22Rv1 (cell line): ENCODE results near the gene FAM107B.

Experiments used
- H3K27ac ChIP-seq: fragments of 450-650 bp; 2 replicates; pipeline ENCODE4 v1.5.1; 2017
- CTCF ChIP-seq: fragments of 450-650 bp; IDR thresholded peaks from 2 replicates; pipeline ENCODE4 v1.5.1; 2017; ENCODE audit warnings: mild to moderate bottlenecking
- ZFX ChIP-seq: fragments of 450-650 bp; IDR thresholded peaks from 2 replicates; pipeline ENCODE4 v1.6.1; 2017; ENCODE audit warnings: antibody characterized with exemption, borderline replicate concordance

Gene FAM107B

DNA sequence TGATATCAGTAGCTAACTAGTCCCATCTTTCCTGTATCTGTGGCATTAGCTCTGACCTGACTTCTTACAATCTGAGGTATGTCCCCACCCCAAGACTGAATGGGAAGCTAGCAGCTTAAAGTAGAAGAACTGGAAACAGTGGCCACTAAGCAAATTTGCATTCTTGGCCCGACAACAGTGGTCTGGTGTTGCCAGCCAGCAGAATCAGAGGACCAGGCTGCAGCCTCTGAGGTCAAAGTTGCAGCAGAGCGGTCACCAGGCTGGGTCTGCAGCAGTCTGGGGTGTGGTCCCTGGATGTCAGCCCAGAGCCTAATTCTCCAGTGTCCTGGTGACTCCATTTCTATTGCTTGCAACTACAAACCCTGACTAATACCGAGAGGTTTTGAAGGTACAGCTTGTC lies 26.3 kb downstream of the FAM107B start:
- H3K27ac ChIP-seq = no peak overlapping the region
- TF ChIP-seq ZFX (no peak), CTCF (no peak)

DNA sequence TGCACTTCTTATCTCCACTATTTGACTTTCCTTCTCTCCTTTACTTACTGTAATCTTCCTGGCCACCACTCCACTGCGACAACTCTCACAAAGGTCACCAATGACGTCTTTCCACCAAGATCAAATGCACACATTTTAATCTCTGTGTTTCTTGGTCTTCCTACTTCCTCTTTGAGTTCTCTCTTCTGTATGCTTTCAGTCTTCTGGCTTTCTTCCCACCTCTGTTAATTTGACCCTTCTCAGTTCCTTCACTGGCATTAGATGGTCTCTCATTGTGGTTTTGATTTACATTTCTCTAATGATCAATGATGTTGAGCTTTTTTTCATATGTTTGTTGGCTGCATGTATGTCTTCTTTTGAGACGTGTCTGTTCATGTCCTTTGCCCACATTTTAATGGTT lies 31.9 kb downstream of the FAM107B start:
- peak overlapping the region; percentile 55 for H3K27ac ChIP-seq
- TF ChIP-seq CTCF = no peak
- no peak for TF ChIP-seq ZFX

- peak overlapping the region; percentile 55 for H3K27ac ChIP-seq
- TF ChIP-seq ZFX = no peak
- TF ChIP-seq CTCF = no peak
Measured at GRCh38 chr10:14742382-14742781, 32.3 kb downstream of the FAM107B start.

GRCh38 chr10:14740684-14741247 lies 33.9 kb downstream of the FAM107B start:
- no peak overlapping the region for H3K27ac ChIP-seq
- TF ChIP-seq ZFX (no peak), CTCF (no peak)

DNA sequence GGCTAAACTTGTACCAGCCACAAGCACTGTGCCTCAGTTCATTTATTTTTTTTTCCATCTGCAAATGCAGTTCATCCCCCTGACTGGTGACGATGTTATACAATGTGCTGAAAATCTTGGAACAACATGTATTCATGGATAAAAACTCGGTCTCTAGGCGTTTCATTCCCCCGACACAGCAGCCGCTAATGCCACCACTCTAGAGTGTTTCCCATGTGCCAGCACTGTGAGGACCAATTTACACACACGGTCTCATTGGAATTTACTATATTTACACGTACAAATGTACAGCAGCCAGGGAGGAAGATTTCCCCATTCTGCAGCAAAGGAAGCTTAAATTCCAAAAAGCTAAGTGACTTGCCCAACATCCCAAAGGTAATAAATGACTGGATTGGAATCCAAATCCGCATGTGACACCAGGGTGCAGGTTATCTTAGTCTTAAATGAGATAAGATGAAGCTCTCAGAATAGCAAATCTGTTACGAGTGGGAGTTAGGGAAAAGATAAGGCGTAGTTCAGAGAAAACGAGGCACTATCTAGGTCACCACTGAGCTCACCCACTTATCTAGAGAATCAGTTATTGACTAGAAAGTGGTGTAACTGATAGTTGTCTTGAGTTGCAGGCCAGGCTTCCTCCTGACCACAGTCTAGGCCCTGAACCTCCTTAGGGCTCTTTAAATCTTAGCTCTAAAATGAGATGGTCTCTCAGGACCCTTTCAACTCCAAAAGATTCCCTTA lies 36.7 kb downstream of the FAM107B start:
- no peak overlapping the region for H3K27ac ChIP-seq
- TF ChIP-seq CTCF (no peak), ZFX (no peak)

DNA sequence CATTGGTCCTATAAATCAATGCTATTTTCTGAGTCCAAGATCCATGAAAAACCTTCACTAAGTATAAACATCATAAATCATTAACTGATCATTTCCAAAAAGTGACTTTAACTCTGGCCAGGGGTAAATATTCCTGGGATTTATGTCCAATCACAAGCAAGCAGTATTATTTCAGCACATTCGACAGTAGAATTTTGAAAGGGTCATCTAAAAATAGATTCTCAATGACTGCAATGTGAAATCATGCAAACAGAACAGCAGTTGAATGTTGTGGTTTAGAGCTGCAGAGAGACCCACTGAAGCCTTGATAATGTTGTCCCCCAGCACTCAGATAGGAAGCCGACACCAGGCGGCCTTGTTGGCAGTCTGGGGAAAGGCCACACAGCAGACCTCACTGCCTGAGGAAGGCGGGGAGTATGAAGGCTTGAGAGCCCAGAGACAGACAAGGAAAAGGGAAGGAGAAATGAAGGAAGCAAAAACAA lies 38.1 kb downstream of the FAM107B start:
- no peak overlapping the region for H3K27ac ChIP-seq
- no peak for TF ChIP-seq ZFX
- no peak for TF ChIP-seq CTCF

- H3K27ac ChIP-seq = no peak overlapping the region
- TF ChIP-seq ZFX = no peak
- TF ChIP-seq CTCF = no peak
Measured at GRCh38 chr10:14736043-14736442, 38.7 kb downstream of the FAM107B start.
